Astrocyte (in vitro differentiated cells and primary cell): ENCODE data around the gene BHLHA15.

Experiments used
- CTCF ChIP-seq: IDR thresholded peaks from 2 replicates; pipeline ENCODE4 v1.5.1; 2011; ENCODE audit warnings: low read depth, mild to moderate bottlenecking, inconsistent platforms, low read length, moderate library complexity; ENCODE audit not compliant: insufficient read depth
- EZH2 ChIP-seq: IDR thresholded peaks from 2 replicates; pipeline ENCODE4 v1.6.1; 2012; ENCODE audit warnings: mild to moderate bottlenecking, low read length, inconsistent platforms; ENCODE audit not compliant: insufficient read depth

GRCh38 chr7:98221611-98222532, 10.6 kb downstream of the BHLHA15 start:
- no peak for TF ChIP-seq CTCF
- TF ChIP-seq EZH2, result no peak
